CD4-positive, alpha-beta T cell (primary cell): ENCODE data around the gene GPR183. TPM values are rescaled to one million over a fixed set of nuclear protein-coding genes. Genes with fewer than 3 reads are reported as not detected.

ENCODE experiments used
- ATAC-seq: fragments of 200-7000 bp; cut with Tn5 transposase; one replicate; pipeline ENCODE4 v1.10.0; 2022; ENCODE audit warnings: mild to moderate bottlenecking; ENCODE audit not compliant: poor library complexity
- CTCF ChIA-PET: fragments of 350-600 bp; sonication (Branson Sonifier 250); formaldehyde crosslinking; loops from one replicate; lab custom pipeline; 2021; ENCODE audit warnings: antibody characterized with exemption, inconsistent platforms; lab: Charles Lee
- POLR2A ChIA-PET: fragments of 350-600 bp; sonication (Branson Sonifier 250); formaldehyde crosslinking; loops from one replicate; lab custom pipeline; 2021; ENCODE audit warnings: antibody characterized with exemption, inconsistent platforms; lab: Charles Lee
- DNase-seq, 14 experiments: peaks; one replicate each; pipeline ENCODE4 v3.0.0-alpha.2; 2013 to 2020; ENCODE audit warnings: mixed read lengths in 2 of 14
- H3K27ac ChIP-seq, 2 donors: one replicate each; pipeline versions ENCODE4 v1.5.1 to v1.7.0; 2013; ENCODE audit warnings: low read length in 2 of 2, low read depth in 1 of 2, mild to moderate bottlenecking in 1 of 2
- H3K27me3 ChIP-seq, 2 experiments: 1 replicate in 1 of 2; 2 replicates in 1 of 2; pipeline versions ENCODE4 v1.6.1 to v1.7.0; 2013; ENCODE audit warnings: low read length in 2 of 2, control low read depth in 1 of 2, mild to moderate bottlenecking in 1 of 2, moderate library complexity in 1 of 2; ENCODE audit not compliant: insufficient read depth in 2 of 2, control insufficient read depth in 1 of 2
- H3K36me3 ChIP-seq: one replicate; pipeline ENCODE4 v1.6.1; 2013; ENCODE audit warnings: low read length, control low read depth; ENCODE audit not compliant: insufficient read depth
- H3K4me1 ChIP-seq: one replicate; pipeline ENCODE4 v1.6.1; 2013; ENCODE audit warnings: low read length, control low read depth; ENCODE audit not compliant: insufficient read depth
- H3K4me3 ChIP-seq: one replicate; pipeline ENCODE4 v1.5.1; 2013; ENCODE audit warnings: mild to moderate bottlenecking, low read length, moderate library complexity
- H3K9me3 ChIP-seq, 2 experiments: 1 replicate in 1 of 2; 2 replicates in 1 of 2; pipeline versions ENCODE4 v1.6.1 to v1.7.0; 2013; ENCODE audit warnings: low read length in 2 of 2, mild to moderate bottlenecking in 2 of 2, control low read depth in 1 of 2, moderate library complexity in 1 of 2; ENCODE audit not compliant: control insufficient read depth in 1 of 2, insufficient read depth in 1 of 2
- H3K27ac Mint-ChIP-seq: one replicate; pipeline ENCODE4 v1.8.0; 2020; ENCODE audit warnings: mixed read lengths
- H3K27me3 Mint-ChIP-seq: one replicate; pipeline ENCODE4 v1.8.0; 2021; ENCODE audit warnings: mixed read lengths
- H3K36me3 Mint-ChIP-seq: one replicate; pipeline ENCODE4 v1.8.0; 2021; ENCODE audit warnings: low read depth, mixed read lengths
- H3K4me1 Mint-ChIP-seq: one replicate; pipeline ENCODE4 v1.8.0; 2021; ENCODE audit warnings: low read depth, mixed read lengths
- H3K4me3 Mint-ChIP-seq: one replicate; pipeline ENCODE4 v1.8.0; 2020; ENCODE audit warnings: mild to moderate bottlenecking, mixed read lengths
- H3K9me3 Mint-ChIP-seq: one replicate; pipeline ENCODE4 v1.8.0; 2020; ENCODE audit warnings: mixed read lengths
- intact Hi-C, 2 experiments: fragments of 100-400 bp; cut with DNase I in 1 of 2; cut with micrococcal nuclease in 1 of 2; formaldehyde crosslinking; loops; one replicate each; pipeline versions ENCODE4 v1.15.1 to v1.9.0; 2023 to 2025; cut with DNase I, micrococcal nuclease
- total RNA-seq, 174 experiments: library from RNA in 2 of 174; stranded (reverse) in 2 of 174; gene quantifications; one replicate each; pipeline ENCODE4 v1.2.3 and lab custom pipeline; 2021 to 2026
- TF ChIP-seq, protein P1 (sequence below): fragments of 200-600 bp; IDR thresholded peaks from one replicate; pipeline ENCODE4 v1.8.0; 2022; ENCODE audit warnings: antibody characterized with exemption, mild to moderate bottlenecking

The GPR183 gene
- total RNA-seq, 2 experiments from 2014 or later, result 330 to 337 TPM

DNA sequence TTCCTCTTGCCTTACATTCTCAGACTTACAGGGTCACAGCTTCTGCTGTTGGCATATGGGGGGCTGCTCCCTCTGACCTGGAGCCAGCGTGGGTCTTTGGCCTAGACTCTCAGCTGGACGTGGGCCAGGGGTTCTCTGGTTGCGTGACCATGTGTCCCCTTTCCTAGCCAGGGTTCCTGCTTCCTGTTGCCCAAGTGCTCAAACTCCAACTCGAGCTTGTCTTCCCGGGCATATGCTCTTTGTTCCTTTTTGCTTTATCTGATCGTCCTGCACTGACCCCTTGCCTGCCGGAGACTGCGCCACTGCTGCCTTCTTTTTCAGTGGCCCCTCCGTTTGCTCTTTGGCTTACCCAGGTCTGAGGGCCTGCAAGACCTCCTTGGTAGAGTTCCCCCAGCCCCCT is 25.3 kb upstream of the GPR183 start:
- Histone ChIP-seq H3K27ac (no peak overlapping the region), H3K36me3 (peaks cover 44% of the 10 kb centered on the region), H3K9me3 (no peaks in the 10 kb centered on the region), H3K4me3 (no peak overlapping the region), H3K4me1 (peaks cover 19% of the 10 kb centered on the region), H3K27me3 (no peaks in the 10 kb centered on the region)
- Mint-ChIP-seq H3K4me1 (peaks cover 77% of the 10 kb centered on the region), H3K9me3 (no peaks in the 10 kb centered on the region), H3K36me3 (peaks cover 76% of the 10 kb centered on the region), H3K27ac (no peak overlapping the region), H3K4me3 (no peak overlapping the region), H3K27me3 (no peaks in the 10 kb centered on the region)
- TF ChIP-seq, protein P1, sequence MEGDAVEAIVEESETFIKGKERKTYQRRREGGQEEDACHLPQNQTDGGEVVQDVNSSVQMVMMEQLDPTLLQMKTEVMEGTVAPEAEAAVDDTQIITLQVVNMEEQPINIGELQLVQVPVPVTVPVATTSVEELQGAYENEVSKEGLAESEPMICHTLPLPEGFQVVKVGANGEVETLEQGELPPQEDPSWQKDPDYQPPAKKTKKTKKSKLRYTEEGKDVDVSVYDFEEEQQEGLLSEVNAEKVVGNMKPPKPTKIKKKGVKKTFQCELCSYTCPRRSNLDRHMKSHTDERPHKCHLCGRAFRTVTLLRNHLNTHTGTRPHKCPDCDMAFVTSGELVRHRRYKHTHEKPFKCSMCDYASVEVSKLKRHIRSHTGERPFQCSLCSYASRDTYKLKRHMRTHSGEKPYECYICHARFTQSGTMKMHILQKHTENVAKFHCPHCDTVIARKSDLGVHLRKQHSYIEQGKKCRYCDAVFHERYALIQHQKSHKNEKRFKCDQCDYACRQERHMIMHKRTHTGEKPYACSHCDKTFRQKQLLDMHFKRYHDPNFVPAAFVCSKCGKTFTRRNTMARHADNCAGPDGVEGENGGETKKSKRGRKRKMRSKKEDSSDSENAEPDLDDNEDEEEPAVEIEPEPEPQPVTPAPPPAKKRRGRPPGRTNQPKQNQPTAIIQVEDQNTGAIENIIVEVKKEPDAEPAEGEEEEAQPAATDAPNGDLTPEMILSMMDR, result no peak
- DNase-seq, result no peak
- CTCF ChIA-PET, result no interaction called here
- intact Hi-C loops, result no loop called here
- POLR2A ChIA-PET, result interaction anchor here (2.6 kb wide), 1 partner anchor 57 kb away, joined by 5 read pairs; no protein-coding TSS in a partner anchor
- no peak for ATAC-seq

DNA sequence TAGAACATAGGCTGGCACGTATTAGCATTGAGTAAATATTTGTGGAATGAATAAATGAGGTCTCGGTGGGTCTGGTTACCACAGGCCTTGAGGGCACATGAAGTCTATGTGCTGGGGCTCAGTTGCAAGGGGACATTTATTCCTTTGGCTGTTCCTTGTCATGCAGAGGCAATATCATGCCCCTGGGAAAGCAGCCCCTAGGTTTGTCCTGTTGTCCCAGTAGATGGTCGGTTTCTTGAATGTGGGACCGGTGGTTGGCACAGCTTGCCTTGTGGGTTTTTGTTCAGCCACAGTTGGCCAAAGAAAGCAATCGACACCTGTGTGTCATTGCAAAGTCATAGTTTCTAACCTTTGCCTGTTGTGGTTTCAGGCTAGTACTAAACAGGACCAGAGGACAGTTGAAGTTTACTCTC is 24.7 kb upstream of the GPR183 start:
- Histone ChIP-seq H3K36me3 (peaks cover 44% of the 10 kb centered on the region), H3K27me3 (no peaks in the 10 kb centered on the region), H3K4me3 (no peak overlapping the region), H3K9me3 (no peaks in the 10 kb centered on the region), H3K4me1 (peaks cover 18% of the 10 kb centered on the region), H3K27ac (no peak overlapping the region)
- POLR2A ChIA-PET, result interaction anchor here (2.6 kb wide), 1 partner anchor 57 kb away, joined by 5 read pairs; no protein-coding TSS in a partner anchor
- peaks cover 77% of the 10 kb centered on the region for H3K4me1 Mint-ChIP-seq
- ATAC-seq, result no peak
- no peaks in the 10 kb centered on the region for H3K9me3 Mint-ChIP-seq
- peaks cover 80% of the 10 kb centered on the region for H3K36me3 Mint-ChIP-seq
- no peaks in the 10 kb centered on the region for H3K27me3 Mint-ChIP-seq
- H3K4me3 Mint-ChIP-seq, result no peak overlapping the region
- intact Hi-C loops, result no loop called here
- no peak for DNase-seq
- CTCF ChIA-PET, result interaction anchor here (0.6 kb wide), 1 partner anchor 98 kb away, joined by 4 read pairs; no protein-coding TSS in a partner anchor
- TF ChIP-seq, protein P1, result no peak
- H3K27ac Mint-ChIP-seq, result no peak overlapping the region

DNA sequence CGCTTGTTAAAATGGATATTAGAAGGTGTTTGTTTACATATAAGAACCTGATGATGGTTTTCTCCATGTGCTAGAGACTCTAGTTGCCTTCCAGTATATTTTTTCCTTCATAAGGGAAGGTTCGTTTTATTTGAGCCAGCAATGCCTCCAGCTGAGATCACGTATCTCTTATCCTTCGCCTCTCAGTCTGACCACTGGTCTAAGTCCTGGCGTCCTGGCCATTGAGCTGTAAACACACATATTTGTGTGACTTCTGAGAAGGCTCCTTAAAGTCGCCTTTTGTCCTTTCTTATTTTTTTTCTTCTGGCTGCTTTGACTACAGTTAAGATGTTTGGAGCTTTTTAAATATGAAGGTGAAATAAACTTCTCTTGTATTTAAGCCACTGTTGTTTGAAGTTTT is 23.7 kb upstream of the GPR183 start:
- H3K4me3 ChIP-seq, result no peak overlapping the region
- intact Hi-C loops, result no loop called here
- H3K4me1 Mint-ChIP-seq, result peaks cover 77% of the 10 kb centered on the region
- ATAC-seq (no peak), DNase-seq (no peak)
- H3K27me3 Mint-ChIP-seq, result no peaks in the 10 kb centered on the region
- H3K36me3 ChIP-seq, result peaks cover 44% of the 10 kb centered on the region
- H3K4me3 Mint-ChIP-seq, result no peak overlapping the region
- peaks cover 76% of the 10 kb centered on the region for H3K36me3 Mint-ChIP-seq
- H3K27me3 ChIP-seq, result no peaks in the 10 kb centered on the region
- CTCF ChIA-PET, result interaction anchor here (1.2 to 1.8 kb wide), 2 partner anchors 10 to 103 kb away, joined by 3 to 5 read pairs; no protein-coding TSS in a partner anchor
- peaks cover 21% of the 10 kb centered on the region for H3K4me1 ChIP-seq
- H3K27ac Mint-ChIP-seq, result no peak overlapping the region
- H3K27ac ChIP-seq, result no peak overlapping the region
- H3K9me3 ChIP-seq, result no peaks in the 10 kb centered on the region
- POLR2A ChIA-PET, result interaction anchor here (0.6 to 2.6 kb wide), 8 partner anchors 10 to 105 kb away, joined by 3 to 12 read pairs (median 5); no protein-coding TSS in a partner anchor
- TF ChIP-seq, protein P1, result no peak
- no peaks in the 10 kb centered on the region for H3K9me3 Mint-ChIP-seq
